PC-3 (cell line): ENCODE measurements around the gene CASKIN1. TPM values are rescaled to one million over a fixed set of nuclear protein-coding genes. Genes with fewer than 3 reads are reported as not detected.

ENCODE experiments used
- ATAC-seq: fragments of 200-7000 bp; cut with Tn5 transposase; 2 replicates; pipeline ENCODE4 v1.9.1; 2020; ENCODE audit warnings: mild to moderate bottlenecking, moderate library complexity
- BruUV-seq: library from RNA; stranded (reverse); fragments of 400-500 nt; replicated peaks from 2 replicates; lab custom pipeline; 2021; lab: Mats Ljungman, UMichigan
- CTCF ChIA-PET: fragments of 300-600 bp; sonication (Branson Sonifier 250); formaldehyde crosslinking; loops from one replicate; lab custom pipeline; 2022; ENCODE audit warnings: antibody characterized with exemption; lab: Charles Lee
- POLR2A ChIA-PET: fragments of 300-600 bp; sonication (Branson Sonifier 250); formaldehyde crosslinking; loops from one replicate; lab custom pipeline; 2022; ENCODE audit warnings: antibody characterized with exemption; ENCODE audit not compliant: unreplicated experiment; lab: Charles Lee
- DNase-seq: peaks from one replicate; pipeline ENCODE4 v3.0.0-alpha.2; 2015
- H2AFZ ChIP-seq: fragments of 300-600 bp; sonication (generic); 2 replicates; pipeline ENCODE4 v1.6.0; 2016; ENCODE audit warnings: antibody characterized with exemption, low read length
- H3F3A ChIP-seq: fragments of 300-600 bp; sonication (generic); one replicate; pipeline ENCODE4 v1.6.0; 2017; ENCODE audit warnings: antibody characterized with exemption, low read length, control low read depth, mild to moderate bottlenecking; ENCODE audit not compliant: unreplicated experiment
- H3K27ac ChIP-seq: fragments of 300-600 bp; sonication (generic); 2 replicates; pipeline ENCODE4 v1.5.1; 2016; ENCODE audit warnings: mild to moderate bottlenecking, low read length
- H3K27me3 ChIP-seq: fragments of 300-600 bp; sonication (generic); 2 replicates; pipeline ENCODE4 v1.6.1; 2016; ENCODE audit warnings: low read length, mixed read lengths
- H3K36me3 ChIP-seq: fragments of 300-600 bp; sonication (generic); 2 replicates; pipeline ENCODE4 v1.6.1; 2016; ENCODE audit warnings: low read depth, mixed run types, low read length, mixed read lengths
- H3K4me1 ChIP-seq: fragments of 300-600 bp; sonication (generic); 2 replicates; pipeline ENCODE4 v1.5.1; 2016; ENCODE audit warnings: low read length; ENCODE audit not compliant: insufficient read depth
- H3K4me2 ChIP-seq: fragments of 300-600 bp; sonication (generic); 2 replicates; pipeline ENCODE4 v1.6.0; 2016; ENCODE audit warnings: low read length
- H3K4me3 ChIP-seq: fragments of 300-600 bp; sonication (generic); 2 replicates; pipeline ENCODE4 v1.5.1; 2016; ENCODE audit warnings: mild to moderate bottlenecking, low read length, mixed read lengths
- H3K79me2 ChIP-seq: fragments of 300-600 bp; sonication (generic); 2 replicates; pipeline ENCODE4 v1.6.1; 2017; ENCODE audit warnings: low read length, mixed read lengths
- H3K9ac ChIP-seq: fragments of 300-600 bp; sonication (generic); 2 replicates; pipeline ENCODE4 v1.6.0; 2016; ENCODE audit warnings: mild to moderate bottlenecking, low read length
- H3K9me2 ChIP-seq: fragments of 300-600 bp; sonication (generic); replicated peaks from 2 replicates; pipeline ENCODE4 v1.6.1; 2016; ENCODE audit warnings: mixed run types, low read length, mixed read lengths
- H3K9me3 ChIP-seq: fragments of 300-600 bp; sonication (generic); 2 replicates; pipeline ENCODE4 v1.6.1; 2016; ENCODE audit warnings: low read length, mixed read lengths
- H4K20me1 ChIP-seq: fragments of 300-600 bp; sonication (generic); 2 replicates; pipeline ENCODE4 v1.6.1; 2016; ENCODE audit warnings: low read length, mixed read lengths
- CTCF ChIP-seq: fragments of 300-600 bp; sonication (generic); conservative IDR thresholded peaks from 2 replicates; pipeline ENCODE4 v1.5.1; 2017; ENCODE audit warnings: antibody characterized with exemption, low read depth, mild to moderate bottlenecking, low read length
- EZH2 ChIP-seq: fragments of 300-600 bp; sonication (generic); IDR thresholded peaks from one replicate; pipeline ENCODE4 v1.6.1; 2017; ENCODE audit warnings: antibody characterized with exemption, mild to moderate bottlenecking, low read length; ENCODE audit not compliant: unreplicated experiment
- EZH2phosphoT487 ChIP-seq: fragments of 300-600 bp; sonication (generic); IDR thresholded peaks from 2 replicates; pipeline ENCODE4 v1.6.1; 2018; ENCODE audit warnings: mild to moderate bottlenecking, antibody characterized with exemption, low read length, borderline replicate concordance
- intact Hi-C: fragments of 100-400 bp; cut with micrococcal nuclease; formaldehyde crosslinking; loops from 2 replicates; pipeline ENCODE4 v1.9.0; 2023
- total RNA-seq: library from RNA; depleted of rRNA; stranded (reverse); fragments of >200 nt; gene quantifications from 2 replicates; pipeline ENCODE4 v1.2.3, GENCODE V29; 2014

CASKIN1 gene
- total RNA-seq, 1 experiment from 2014 or later, result 1.6 TPM

- intact Hi-C loops, result no loop called here
- H3K36me3 ChIP-seq, result no peaks in the 10 kb centered on the region; the same call in 1 of the 2 replicates
- no peaks in the 10 kb centered on the region for H3K4me1 ChIP-seq
- no peaks in the 10 kb centered on the region for H3K27me3 ChIP-seq
- no TSS peak for BruUV-seq
- H3K4me2 ChIP-seq, result no peak overlapping the region
- no peak overlapping the region for H2AFZ ChIP-seq
- H3K9me2 ChIP-seq, result no peaks in the 10 kb centered on the region
- no peaks in the 10 kb centered on the region for H3K9me3 ChIP-seq
- H4K20me1 ChIP-seq, result no peaks in the 10 kb centered on the region
- ChIA-PET POLR2A (no interaction called here), CTCF (no interaction called here)
- no peaks in the 10 kb centered on the region for H3F3A ChIP-seq
- H3K27ac ChIP-seq, result no peak overlapping the region
- ATAC-seq (no peak), DNase-seq (no peak)
- no peak overlapping the region for H3K4me3 ChIP-seq
- H3K79me2 ChIP-seq, result peaks cover 8% of the 10 kb centered on the region
- H3K9ac ChIP-seq, result no peak overlapping the region
- TF ChIP-seq CTCF, result no peak
- no peak for TF ChIP-seq EZH2phosphoT487
- no peak for TF ChIP-seq EZH2
These were observed 36.8 kb upstream of the CASKIN1 start for GRCh38 chr16:2233046-2233775.

DNA sequence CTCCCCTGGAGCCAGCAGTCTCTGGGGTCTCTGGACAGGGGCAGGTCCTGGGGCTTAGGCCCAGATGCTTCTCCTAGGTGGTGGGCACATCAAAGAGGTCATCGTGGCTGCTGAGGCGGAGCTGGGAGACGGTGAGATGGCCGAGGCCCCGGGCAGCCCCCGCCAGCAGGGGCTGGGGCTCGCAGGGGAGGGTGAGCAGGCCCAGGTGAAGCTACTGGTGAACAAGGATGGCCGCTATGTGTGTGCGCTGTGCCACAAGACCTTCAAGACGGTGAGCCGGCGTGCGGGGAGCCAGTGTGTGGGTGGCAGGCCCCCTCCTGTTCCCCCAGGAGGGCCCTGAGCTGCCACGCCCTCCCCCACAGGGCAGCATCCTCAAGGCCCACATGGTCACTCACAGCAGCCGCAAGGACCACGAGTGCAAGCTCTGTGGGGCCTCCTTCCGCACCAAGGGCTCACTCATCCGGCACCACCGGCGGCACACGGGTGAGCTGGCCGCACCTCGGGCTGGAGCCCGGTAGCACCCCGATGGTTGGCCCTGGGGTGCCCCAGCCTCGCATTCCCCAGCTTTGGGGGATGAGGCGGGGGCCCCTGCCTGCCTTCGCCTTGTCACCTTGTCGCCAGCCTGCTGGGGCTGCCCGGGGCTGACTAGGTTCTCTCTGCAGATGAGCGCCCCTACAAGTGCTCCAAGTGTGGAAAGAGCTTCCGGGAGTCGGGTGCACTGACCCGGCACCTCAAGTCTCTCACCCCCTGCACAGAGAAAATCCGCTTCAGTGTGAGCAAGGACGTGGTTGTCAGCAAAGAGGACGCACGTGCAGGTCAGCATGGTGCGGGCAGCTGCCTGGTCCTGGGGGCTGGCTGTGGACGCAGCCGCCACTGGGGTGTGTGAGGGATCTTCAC lies 35.9 kb upstream of the CASKIN1 start:
- Histone ChIP-seq H3K36me3 (no peaks in the 10 kb centered on the region; the same call in 1 of the 2 replicates), H3K27me3 (no peaks in the 10 kb centered on the region), H4K20me1 (no peaks in the 10 kb centered on the region), H3K9me3 (no peaks in the 10 kb centered on the region), H3K9ac (no peak overlapping the region), H2AFZ (no peak overlapping the region), H3K27ac (no peak overlapping the region), H3K4me1 (no peaks in the 10 kb centered on the region), H3K4me3 (no peak overlapping the region), H3K79me2 (peaks cover 17% of the 10 kb centered on the region), H3F3A (no peaks in the 10 kb centered on the region), H3K9me2 (no peaks in the 10 kb centered on the region), H3K4me2 (no peak overlapping the region)
- ATAC-seq (no peak), DNase-seq (no peak)
- POLR2A ChIA-PET, result no interaction called here
- no TSS peak for BruUV-seq
- intact Hi-C loops, result no loop called here
- TF ChIP-seq CTCF, result no peak
- TF ChIP-seq EZH2phosphoT487, result no peak
- no peak for TF ChIP-seq EZH2
- CTCF ChIA-PET, result no interaction called here
